GM21786 (cell line): ENCODE data around the gene CLASP2.

Experiments used
- ATAC-seq: cut with Tn5 transposase; IDR thresholded peaks from one replicate; pipeline ENCODE4 v1.9.1; 2021; ENCODE audit not compliant: unreplicated experiment

The CLASP2 gene

DNA sequence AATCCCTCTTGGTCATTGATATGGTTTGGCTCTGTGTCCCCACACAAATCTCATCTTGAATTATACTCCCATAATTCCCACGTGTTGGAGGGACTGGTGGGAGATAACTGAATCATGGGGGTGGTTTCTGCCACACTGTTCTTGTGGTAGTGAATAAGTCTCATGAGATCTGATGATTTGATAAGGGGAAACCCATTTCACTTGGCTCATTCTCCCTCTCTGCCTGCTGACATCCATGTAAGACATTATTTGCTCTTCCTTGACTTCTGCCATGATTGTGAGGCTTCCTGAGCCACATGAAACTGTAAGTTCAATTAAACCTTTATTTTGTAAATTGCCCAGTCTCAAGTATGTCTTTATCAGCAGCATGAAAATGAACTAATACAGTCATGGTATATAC is 171.0 kb downstream of the CLASP2 start:
- ATAC-seq, result no peak

DNA sequence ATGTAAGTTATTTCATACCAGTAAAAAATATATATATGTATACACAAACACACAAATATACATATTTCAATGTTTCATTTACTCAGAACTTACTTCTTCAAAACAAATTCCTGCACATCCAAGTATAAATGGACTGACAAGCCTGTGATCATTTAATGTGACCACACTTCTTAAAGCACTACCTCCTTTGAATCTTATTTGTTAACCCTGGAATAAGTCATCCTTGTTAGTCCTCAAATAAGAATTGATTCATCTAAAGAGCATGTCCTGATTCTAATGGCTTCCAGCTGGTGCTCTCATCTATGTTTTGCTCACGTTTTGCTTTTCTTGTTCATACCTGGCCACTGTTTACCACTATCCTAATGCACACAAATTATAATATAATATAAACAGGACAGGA is 173.9 kb downstream of the CLASP2 start:
- no peak for ATAC-seq

DNA sequence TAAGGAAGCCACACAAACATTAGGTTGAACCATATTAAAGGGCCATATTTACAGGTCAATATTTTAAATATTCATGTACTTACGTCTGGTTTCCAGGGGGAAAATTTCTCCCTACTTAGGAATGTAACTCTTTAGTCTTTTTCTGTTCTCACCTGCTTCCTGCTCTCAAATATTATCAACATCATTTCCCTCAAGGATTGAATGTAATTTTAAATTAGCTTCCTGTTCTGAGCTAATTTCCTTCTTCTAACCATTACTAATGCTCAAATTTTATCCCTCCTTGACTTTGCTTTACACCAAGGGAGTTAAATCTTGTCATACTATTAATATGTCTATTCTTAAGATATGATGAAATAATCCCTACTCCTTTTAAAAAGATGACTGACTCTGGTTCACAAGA is 174.5 kb downstream of the CLASP2 start:
- no peak for ATAC-seq

DNA sequence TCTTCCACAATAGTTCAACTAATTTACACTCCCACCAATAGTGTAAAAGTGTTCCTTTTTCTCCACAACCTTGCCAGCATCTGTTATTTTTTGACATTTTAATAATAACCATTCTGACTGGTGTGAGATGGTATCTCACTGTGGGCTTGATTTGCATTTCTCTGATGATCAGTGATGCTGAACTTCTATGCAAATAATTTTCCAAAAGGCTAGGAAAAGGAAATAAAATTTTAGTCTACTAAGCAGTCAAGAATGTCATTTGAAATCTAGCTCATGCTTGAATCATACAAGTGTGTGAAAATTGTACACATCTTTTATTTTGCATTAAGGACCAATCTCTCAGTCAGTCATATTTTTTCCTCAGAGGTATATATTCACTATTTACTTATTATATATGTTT is 176.1 kb downstream of the CLASP2 start:
- ATAC-seq, result no peak

DNA sequence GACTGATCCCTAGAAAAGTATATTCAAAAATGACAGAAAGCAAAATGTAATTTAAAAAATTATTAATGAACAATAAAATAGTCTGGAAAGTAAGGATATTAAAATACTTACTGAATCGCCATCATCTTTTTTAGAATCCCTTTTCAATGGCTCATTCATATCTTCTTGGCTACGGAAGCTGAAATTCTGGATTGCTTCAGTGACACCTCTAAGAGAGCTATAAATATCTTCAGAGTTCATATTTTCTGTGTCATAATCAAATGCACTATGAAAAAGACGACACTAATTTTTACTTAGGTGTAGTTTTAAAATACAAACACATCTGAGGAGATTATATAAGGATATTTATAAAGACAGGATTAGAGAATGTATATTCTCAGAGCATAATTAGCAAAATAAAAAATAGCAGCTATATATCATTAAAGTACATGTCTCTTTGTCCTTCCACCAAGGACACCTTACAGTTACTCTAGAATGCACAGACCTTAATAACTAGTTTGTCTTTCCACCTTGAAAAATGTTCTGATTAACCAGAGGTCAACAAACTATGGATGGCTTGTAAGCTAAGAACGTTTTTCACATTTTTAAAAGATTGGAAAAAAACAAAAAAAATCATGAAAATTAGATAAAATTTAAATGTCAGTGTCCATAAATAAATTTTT is 179.2 kb downstream of the CLASP2 start:
- ATAC-seq, result no peak

DNA sequence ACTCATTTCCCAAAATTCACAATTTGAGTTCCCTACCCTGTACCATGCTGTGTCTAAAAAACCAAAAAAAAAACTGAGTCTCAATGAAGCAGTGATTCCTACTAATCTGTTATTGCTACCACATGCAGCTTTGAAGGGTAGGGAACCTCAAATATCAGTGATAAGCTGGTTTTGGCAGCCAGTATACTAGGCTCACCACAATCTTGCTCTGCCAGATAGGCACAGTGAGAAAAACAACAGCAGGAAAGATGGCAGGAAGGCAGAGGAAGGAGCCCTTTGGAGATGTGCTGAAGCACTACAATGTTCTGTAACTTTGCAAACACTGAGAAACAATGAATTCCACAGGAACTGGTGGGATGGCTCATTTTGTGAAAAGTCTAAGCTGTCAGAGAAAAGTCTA is 180.9 kb downstream of the CLASP2 start:
- no peak for ATAC-seq

DNA sequence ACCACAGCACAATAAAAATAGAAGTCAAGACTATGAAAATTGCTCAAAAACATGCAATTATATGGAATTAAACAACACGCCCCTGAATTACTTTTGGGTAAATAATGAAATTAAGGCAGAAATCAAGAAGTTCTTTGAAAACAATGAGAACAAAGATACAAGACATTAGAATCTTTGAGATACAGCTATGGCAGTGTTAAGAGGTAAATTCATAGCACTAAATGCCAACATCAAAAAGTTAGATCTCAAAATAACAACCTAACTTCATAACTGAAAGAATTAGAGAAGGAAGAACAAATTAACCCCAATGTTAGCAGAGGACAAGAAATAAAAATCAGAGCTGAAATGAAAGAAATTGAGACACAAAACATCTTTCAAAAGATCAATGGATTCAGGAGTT is 191.3 kb downstream of the CLASP2 start:
- no peak for ATAC-seq

DNA sequence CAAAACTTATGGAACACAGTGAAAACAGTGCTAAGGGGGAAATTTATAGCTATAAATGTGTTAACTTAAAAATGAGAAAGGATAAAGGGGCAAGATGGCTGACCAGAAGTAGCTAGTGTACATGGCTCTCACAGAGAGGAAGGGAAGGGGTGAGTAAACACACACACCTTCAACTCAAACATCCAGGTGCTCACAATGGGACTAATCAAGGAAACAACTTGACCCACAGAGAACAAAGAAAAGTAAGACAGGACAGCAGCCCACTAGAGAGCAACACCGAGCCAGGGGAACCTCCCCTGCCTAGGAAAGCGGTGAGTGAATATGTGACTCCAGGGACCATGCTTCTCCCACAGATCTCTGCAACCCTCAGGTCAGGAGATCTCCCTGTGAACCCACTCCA is 192.8 kb downstream of the CLASP2 start:
- no peak for ATAC-seq

DNA sequence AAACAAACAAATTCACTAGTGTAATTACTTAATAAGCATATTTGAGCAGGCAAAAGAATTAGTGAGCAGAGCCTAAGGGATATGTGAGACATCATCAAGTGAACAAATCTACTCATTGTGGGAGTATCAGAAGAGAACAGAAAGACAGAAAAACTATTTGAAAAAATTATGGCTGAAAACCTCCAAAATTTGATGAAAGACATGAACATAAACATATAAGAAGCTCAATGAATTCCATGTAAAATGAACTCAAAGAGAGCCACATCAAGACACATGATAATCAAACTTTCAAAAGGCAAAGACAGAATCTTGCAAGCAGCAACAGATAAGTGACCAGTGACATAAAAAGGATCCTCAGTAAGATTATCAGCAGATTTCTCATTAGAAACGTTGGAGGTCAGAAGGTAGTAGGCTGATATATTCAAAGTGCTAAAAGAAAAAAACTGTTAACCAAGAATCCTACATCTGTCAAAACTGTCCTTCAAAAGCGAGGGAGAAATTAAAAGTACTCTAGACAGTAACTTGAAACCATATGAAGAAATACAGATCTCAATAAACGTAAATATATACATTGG is 194.9 kb downstream of the CLASP2 start:
- no peak for ATAC-seq

DNA sequence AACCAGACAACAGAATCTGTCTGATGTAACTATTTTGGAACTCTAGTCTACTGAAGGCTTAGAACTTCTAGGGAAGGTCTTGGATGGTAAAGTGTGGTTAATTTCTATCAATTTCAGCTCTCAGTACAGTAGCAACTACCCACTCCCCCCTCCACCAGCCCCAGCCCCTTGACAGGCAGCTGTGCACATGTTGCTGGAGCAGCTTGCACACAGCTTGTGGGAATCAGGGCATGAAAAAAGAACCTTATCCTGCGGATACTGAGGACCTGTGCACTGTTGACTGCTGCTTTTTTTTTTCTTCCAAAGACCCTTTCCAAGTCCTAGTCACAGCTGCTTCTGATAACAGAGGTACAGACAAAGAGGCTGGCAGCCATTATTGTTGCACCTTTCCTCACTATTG is 196.3 kb downstream of the CLASP2 start:
- ATAC-seq, result no peak

DNA sequence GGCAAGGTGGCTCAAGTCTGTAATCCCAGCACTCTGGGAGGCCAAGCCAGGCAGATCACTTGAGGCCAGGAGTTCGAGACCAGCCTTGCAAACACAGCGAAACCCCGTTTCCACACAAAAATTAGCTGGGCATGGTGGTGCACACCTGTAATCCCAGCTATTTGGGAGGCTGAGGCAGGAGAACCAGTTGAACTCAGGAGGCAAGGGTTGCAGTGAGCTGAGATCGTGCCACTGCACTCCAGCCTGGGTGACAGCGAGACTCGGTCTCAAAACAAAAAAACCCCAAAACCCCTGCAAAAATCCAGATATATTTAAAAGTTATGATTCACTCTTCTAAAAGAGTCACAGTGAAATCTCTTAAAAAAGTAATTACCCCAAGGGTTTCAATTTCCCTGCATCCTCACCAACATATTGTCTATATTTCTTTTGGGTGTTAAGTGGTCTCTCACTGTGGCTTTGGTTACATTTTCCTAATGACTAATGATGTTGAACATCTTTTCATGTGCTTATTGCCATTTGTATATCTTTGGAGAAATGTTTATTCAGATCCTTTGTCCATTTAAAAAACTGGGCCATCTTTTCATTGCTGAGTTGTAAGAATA is 204.7 kb downstream of the CLASP2 start:
- ATAC-seq, result no peak

DNA sequence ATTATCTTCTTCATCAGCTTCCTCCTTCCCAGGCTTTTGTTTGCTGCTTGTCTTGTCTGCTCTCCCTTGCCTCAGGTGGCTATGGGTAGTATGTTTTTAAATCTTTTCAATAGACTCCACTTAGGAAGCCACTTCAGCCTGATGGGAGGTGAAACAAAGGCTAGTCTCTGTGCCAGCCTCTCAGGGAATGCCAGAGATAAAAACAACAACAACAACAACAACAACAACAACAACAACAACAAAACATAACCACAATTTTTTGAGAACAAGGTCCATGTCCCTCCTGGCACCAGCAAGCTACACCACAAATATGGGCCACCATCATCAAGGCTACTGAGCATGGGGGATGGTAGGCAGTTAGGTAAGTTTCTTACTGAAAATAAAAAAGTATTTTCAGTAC is 213.0 kb downstream of the CLASP2 start:
- no peak for ATAC-seq

DNA sequence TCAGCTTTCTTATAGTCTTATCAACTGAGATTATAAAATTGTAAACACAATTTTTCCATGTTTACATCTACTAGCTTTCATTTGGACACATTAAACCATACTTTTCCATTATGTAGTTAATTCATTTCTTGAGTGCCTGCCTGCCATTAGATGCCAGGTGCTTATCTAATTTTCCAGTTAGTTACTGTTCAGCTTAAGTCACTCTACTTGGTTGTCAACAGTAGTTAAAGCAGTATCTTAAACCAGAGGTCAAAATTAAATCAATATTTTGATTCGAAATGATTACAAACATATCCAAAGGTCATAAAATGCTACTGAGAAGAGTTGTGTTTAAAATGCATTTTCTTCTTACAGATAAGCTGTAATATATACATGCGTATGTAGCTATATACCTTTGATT is 221.6 kb downstream of the CLASP2 start:
- no peak for ATAC-seq

DNA sequence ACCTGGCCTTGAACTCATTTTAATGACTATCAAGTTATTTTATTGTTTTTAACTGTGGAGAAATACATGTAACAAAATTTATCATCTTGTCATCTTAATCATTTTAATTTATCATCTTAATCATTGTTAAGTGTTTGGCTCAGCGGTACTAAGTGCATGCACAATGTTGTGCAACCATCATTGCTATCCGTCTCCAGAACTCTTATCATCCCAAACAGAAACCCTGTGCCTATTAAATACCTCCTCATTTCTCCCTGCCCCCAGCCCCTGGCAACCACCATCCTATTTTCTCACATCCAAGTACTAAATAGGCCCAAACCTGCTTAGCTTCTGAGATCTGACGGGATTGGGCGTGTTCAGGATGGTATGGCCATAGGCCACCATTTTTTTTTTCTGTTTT is 226.3 kb downstream of the CLASP2 start:
- no peak for ATAC-seq

DNA sequence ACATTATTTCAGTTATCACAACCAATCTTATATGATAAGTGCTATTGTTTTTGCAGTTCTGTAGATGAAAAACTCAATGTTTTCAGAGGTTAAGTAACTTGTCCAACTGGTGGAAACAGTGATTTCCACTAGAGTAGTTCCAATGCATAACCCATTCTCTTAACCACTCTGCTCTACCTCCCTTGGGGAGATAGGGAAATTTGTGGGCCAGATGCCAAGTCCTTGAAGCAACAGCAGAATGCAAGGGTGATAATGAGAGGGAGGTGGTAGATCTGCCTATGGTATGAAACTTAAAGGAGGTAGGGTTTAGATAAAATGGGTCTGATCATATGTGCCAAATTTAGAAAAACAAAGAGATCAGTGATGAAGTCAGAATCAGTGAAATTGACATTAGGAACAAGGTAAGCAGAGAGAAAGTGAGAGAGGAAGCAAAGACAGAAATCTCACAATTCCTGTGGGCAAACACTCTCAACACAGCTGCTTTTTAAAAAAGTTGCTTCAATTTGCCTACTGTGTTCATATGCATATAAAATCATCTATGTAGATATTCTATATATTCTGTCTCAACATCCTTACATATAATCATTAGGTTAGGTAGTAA is 227.3 kb downstream of the CLASP2 start:
- no peak for ATAC-seq

DNA sequence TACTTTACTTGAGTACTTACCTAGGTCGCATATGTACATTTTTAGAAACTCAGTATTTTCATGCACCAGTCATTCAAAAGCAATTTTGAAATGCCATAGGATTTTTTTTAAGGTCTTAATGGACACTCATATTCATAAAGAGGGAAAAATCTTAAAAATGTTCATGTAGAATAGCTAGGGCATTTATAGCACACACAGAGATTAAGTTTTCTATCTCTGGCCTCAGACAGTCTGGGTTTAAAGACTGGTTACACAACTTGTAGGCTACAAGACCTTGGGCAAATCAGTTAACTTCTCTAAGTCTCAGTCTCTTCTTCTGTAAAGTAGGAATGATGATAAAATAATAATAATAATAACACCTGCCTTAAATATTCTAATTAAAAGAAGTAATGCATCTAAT is 229.4 kb downstream of the CLASP2 start:
- no peak for ATAC-seq

DNA sequence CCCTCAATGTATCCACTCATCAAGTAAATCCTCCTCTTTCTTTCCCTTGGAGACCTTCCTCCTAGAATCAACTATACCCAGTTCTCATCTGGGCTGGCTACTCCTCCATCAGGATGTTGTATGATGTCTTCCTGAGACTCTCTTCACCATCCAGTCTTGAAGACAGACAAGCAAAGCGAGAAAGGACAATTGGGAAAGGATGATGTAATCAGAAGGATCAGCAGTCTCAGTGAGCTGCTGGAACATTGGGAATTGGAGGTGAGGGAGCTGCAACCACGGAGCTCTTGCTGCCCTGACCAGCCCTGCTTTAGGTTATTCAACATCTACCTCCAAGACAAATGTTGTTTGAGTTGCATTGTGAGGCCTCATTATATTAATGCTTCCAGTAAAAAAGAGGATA is 229.8 kb downstream of the CLASP2 start:
- no peak for ATAC-seq

DNA sequence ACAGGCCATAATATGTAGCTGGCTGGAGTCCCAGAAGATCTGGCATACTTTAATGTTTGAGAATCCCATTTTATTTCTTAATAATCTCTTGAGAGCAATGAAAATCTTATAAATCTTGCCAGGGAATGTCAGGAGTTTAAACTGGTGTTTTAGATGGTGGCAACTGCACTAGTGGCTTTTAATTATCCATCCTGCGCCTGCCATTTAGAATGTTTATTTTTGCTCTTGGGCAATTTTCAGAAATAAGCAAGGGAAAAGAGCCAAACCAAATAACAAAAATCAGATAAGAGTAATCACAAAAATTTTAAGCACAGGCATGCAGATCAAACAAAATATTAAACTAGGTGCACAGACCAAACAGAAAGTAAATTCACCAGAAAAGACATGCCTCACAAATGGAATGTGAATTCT is 235.9 kb downstream of the CLASP2 start:
- no peak for ATAC-seq

DNA sequence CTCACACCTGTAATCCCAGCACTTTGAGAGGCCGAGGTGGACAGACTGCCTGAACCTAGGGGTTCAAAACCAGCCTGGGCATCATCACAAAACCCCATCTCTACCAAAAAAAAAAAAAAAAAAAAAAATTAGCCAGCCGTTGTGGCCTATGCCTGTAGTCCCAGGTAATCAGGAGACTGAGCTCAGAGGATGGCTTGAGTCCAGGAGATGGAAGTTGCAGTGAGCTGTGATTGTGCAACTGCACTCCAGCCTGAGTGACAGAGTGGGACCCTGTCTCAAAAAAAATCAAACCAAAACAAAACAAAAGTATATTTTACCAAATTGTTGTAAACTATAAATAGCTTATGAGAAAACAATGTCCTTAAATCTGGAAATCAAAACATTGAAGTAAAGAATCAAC is 243.2 kb downstream of the CLASP2 start:
- ATAC-seq, result no peak

DNA sequence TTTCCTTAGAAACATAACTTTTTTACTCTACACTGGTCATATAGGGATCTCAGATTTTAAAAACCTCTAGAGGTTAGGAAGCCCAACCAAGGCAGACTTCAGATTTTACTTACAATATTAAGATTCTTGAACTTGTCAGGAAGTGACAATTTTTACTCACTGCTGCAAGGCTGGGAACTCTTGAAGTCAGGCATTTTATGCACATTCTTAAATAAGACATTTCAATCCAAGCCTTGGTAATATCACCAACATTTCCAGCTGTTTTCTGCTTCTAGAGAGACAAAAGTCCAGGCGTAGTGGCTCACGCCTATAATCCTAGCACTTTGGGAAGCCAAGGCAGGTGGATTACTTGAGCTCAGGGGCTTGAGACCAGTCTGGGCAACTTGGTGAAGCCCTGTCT is 244.2 kb downstream of the CLASP2 start:
- ATAC-seq, result no peak

DNA sequence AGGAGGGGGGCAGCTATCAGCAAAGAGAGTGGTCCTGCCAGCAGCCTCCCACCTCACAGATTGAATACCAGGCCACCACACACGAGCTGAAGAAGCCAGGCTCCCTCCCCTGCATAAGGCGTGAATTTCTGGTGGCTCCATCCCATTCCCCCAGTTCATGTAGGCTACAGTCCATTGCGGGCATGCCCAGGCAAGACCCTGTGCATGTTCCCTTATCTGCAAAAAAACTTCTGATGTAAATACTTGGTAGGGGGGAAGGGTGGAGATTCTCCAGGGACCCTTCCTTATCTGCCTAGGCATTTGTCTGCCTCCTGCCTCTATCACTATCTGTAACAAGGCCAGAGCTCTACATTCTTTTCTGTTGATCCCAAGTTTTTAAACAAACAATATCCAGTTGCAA is 250.3 kb downstream of the CLASP2 start:
- ATAC-seq, result no peak

DNA sequence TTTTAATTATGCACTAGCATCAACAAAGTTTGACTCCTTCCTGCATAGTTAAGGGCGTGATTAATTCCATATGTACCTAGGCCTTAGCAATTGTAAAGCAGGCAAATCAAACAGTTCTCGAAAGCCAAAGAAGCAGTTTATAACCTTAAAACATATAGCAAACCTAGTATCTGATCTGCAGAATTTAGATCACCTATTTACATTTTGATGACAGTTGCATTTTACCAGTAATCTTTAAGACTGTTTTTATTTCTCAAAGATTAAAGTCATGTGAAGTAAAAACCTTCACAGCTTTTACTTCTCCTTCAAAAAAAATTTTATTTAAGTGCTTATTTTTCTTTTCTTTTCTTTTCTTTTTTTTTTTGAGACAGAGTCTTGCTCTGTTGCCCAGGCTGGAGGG is 257.0 kb downstream of the CLASP2 start:
- ATAC-seq, result no peak
